PC-9 (cell line): Measurements from ENCODE around the gene MFN1.

Experiments
- CTCF ChIP-seq: fragments of 200-600 bp; sonication (generic); conservative IDR thresholded peaks from 2 replicates; pipeline ENCODE4 v1.6.1; 2017; ENCODE audit warnings: mixed run types, antibody characterized with exemption, mild to moderate bottlenecking, moderate library complexity
- EZH2 ChIP-seq: fragments of 200-600 bp; sonication (generic); IDR thresholded peaks from 2 replicates; pipeline ENCODE4 v1.8.0; 2017; ENCODE audit warnings: antibody characterized with exemption, low read depth

- no peak for TF ChIP-seq CTCF
- no peak for TF ChIP-seq EZH2
These were observed 56.8 kb downstream of the MFN1 start for GRCh38 chr3:179404307-179404706.
